Ovary (tissue), 9 donors: ENCODE data around the gene SLCO3A1. TPM values are rescaled to one million over a fixed set of nuclear protein-coding genes. Genes with fewer than 3 reads are reported as not detected.

ENCODE experiments used
- DNase-seq, 5 donors: peaks; one replicate each; pipeline ENCODE4 v3.0.0-alpha.2; 2019 to 2020
- H3K27ac ChIP-seq, 2 donors: fragments of 200-600 bp; one replicate each; pipeline versions ENCODE4 v1.5.1 to v1.8.0; 2019 to 2022
- H3K27me3 ChIP-seq: fragments of 200-600 bp; one replicate; pipeline ENCODE4 v1.8.0; 2022
- H3K36me3 ChIP-seq: fragments of 200-600 bp; sonication (generic); one replicate; pipeline ENCODE4 v1.5.1; 2019
- H3K4me1 ChIP-seq: one replicate; pipeline ENCODE4 v1.8.1; 2013; ENCODE audit warnings: mild to moderate bottlenecking, moderate library complexity; ENCODE audit not compliant: insufficient read depth
- H3K4me3 ChIP-seq: fragments of 200-600 bp; sonication (generic); one replicate; pipeline ENCODE4 v1.5.1; 2017
- H3K9me3 ChIP-seq, 2 donors: fragments of 200-600 bp in 1 of 2; sonication (generic) in 1 of 2; one replicate each; pipeline versions ENCODE4 v1.5.1 to v1.8.1; 2013 to 2019; ENCODE audit warnings: mild to moderate bottlenecking in 1 of 2, moderate library complexity in 1 of 2
- EP300 ChIP-seq: sonication (generic); formaldehyde crosslinking; IDR thresholded peaks from one replicate; pipeline ENCODE4 v1.6.1; 2017; ENCODE audit warnings: antibody characterized with exemption
- POLR2A ChIP-seq: fragments of 450-650 bp; IDR thresholded peaks from one replicate; pipeline ENCODE4 v1.6.1; 2017; ENCODE audit warnings: antibody characterized with exemption, mild to moderate bottlenecking, moderate library complexity
- WGBS, 3 donors: extraction: QIAGEN DNeasy Blood & Tissue Kit in 1 of 3; methylation state at CpG; one replicate each; pipeline versions ENCODE4 v1.1.5 to v1.1.7; 2013 to 2017; 5-methylcytosine and 5-hydroxymethylcytosine counted together
- intact Hi-C, 4 donors: fragments of 100-400 bp; cut with DNase I; formaldehyde crosslinking; loops; one replicate each; pipeline versions ENCODE4 v1.11.0 to v1.15.1; 2022 to 2023
- polyA plus RNA-seq, 2 donors: library from polyadenylated mRNA; stranded (reverse); fragments of 200-250 nt in 1 of 2; fragments of 350-450 nt in 1 of 2; fragmentation: Illumina TruSeq in 1 of 2; extraction: RNeasy Lipid Tissue Mini Kit (QIAGEN cat#74804) in 1 of 2; gene quantifications; one replicate each; pipeline ENCODE4 v1.2.3, GENCODE V29; 2013 to 2014
- total RNA-seq, 7 donors: library from RNA; depleted of rRNA in 2 of 7; stranded (reverse); fragments of >200 nt in 2 of 7; fragmentation: NEBNext Ultra II Directional in 3 of 7; extraction: Animal tissue kit (Norgen Biotek cat#: 25700) in 3 of 7; gene quantifications; one replicate each; pipeline versions ENCODE4 v1.1.0 to v1.2.4, GENCODE V29; 2016 to 2023
- TF ChIP-seq, protein P1 (sequence below), 3 donors: fragments of 450-650 bp in 2 of 3; fragments of 200-600 bp in 1 of 3; IDR thresholded peaks; one replicate each; pipeline versions ENCODE4 v1.5.1 to v1.8.0; 2016 to 2022; ENCODE audit warnings: antibody characterized with exemption in 3 of 3, mild to moderate bottlenecking in 1 of 3
- donor health status: DM: no; HTN: no; CAD: no; lungs with moderate emphysema.
- donor health status: DM: no; HTN: no; CAD: no.
- donor health status: Bipolar disorder and iron deficiency.
- donor health status: DM: yes; HTN: yes; CAD: no.
- donor health status: DM: no; HTN: no; CAD: no.
- donor health status: DM: yes; HTN: yes; CAD: no.

SLCO3A1 gene
- total and polyA plus RNA-seq, 9 donors: 5.0 to 20.0 (median 12.5) TPM

DNA sequence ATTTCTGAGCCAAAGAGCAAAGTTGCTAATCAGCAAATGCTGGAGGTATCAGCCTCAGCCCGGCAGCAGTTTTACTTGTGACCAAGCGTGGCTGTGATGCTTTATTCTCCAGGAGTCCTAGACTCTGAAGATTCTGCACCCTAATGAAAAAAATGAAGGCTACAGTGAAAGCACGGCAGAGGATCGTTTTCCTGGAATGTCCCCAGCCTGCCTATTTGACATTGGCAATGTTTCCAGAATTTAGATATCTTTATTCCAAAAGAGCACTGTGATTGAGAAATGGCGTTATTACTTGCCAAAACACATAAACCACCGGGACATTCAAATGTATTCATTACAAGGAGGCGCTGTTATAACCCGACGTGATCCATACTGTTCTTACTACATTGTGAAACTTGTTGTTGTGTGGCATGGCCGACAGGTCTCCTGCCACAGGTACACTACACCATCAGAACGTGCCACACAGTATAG lies 263.8 kb downstream of the SLCO3A1 start:
- no peaks in the 10 kb centered on the region for H3K36me3 ChIP-seq
- no peak for DNase-seq
- no peaks in the 10 kb centered on the region for H3K27me3 ChIP-seq
- no peaks in the 10 kb centered on the region for H3K4me1 ChIP-seq
- TF ChIP-seq POLR2A: no peak
- TF ChIP-seq, protein P1, sequence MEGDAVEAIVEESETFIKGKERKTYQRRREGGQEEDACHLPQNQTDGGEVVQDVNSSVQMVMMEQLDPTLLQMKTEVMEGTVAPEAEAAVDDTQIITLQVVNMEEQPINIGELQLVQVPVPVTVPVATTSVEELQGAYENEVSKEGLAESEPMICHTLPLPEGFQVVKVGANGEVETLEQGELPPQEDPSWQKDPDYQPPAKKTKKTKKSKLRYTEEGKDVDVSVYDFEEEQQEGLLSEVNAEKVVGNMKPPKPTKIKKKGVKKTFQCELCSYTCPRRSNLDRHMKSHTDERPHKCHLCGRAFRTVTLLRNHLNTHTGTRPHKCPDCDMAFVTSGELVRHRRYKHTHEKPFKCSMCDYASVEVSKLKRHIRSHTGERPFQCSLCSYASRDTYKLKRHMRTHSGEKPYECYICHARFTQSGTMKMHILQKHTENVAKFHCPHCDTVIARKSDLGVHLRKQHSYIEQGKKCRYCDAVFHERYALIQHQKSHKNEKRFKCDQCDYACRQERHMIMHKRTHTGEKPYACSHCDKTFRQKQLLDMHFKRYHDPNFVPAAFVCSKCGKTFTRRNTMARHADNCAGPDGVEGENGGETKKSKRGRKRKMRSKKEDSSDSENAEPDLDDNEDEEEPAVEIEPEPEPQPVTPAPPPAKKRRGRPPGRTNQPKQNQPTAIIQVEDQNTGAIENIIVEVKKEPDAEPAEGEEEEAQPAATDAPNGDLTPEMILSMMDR (IDR thresholded peaks at IDR 0.05): no peak
- TF ChIP-seq EP300: no peak
- H3K27ac ChIP-seq: no peak overlapping the region
- H3K4me3 ChIP-seq: no peak overlapping the region
- H3K9me3 ChIP-seq: no peaks in the 10 kb centered on the region
- WGBS, 3 donors: 31 to 43% (median 32%) methylated on average over 11 of the region's 11 CpGs
- intact Hi-C loops: no loop called here

DNA sequence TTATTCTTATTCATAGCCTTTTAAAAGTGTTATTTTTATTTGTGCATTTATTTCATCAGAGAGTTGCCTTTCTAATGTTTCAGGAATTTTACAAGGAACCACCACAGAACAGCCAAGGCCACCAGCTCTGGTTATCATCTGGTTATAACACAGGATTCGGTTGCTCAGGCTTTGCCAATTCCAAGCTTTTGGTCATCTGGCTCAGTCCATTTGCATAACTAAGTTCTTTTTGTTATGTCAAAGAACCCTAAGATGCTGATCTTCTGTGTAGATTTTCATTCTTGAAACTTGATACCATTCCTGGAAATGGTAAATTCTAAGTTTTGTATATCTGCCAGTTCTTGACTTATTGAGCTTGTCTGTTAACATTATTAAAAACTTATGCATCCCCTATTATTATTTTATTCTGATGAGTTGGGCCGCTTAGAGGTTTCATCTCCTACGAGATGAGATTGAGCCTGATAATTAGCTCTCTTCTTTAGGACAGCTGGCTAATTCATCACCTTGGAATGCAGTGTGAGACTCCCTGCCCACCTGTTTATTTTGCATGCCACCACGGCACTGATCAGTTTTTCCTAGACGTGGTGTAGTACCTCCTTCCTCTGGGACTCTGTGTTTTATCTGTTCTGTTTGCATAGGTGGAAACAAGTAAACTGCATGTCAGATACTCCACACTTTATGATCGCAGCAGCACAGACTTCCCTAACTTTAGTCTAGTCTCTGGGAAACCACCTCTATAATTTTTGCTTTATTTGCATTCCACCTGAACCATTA lies 264.8 kb downstream of the SLCO3A1 start:
- TF ChIP-seq, protein P1 (IDR thresholded peaks at IDR 0.05): no peak
- TF ChIP-seq POLR2A: no peak
- H3K4me3 ChIP-seq: no peak overlapping the region

DNA sequence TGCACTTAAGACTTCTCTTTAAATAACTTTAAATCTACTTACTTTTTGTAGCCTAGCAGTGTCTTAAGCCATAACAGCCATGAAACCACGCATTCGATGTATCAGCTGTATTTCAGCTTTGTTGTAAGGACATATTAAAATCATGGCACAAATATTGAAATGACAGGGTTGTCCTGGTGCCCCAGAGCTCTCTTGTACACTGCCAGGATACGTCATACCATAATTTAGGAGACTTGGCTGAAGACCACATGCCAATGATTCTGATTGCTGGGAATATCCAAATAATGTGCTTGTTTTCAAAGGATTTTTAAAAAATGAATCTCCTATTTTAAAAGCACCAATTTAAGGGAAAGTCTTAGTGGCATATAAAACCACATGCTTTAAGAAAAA lies 265.4 kb downstream of the SLCO3A1 start:
- Histone ChIP-seq H3K36me3 (no peaks in the 10 kb centered on the region), H3K4me1 (no peaks in the 10 kb centered on the region), H3K9me3 (no peaks in the 10 kb centered on the region), H3K4me3 (no peak overlapping the region), H3K27me3 (no peaks in the 10 kb centered on the region), H3K27ac (no peak overlapping the region)
- DNase-seq: no peak
- WGBS, 3 donors: 91 to 93% (median 92%) methylated on average over 3 of the region's 3 CpGs
- TF ChIP-seq, protein P1 (IDR thresholded peaks at IDR 0.05): no peak
- TF ChIP-seq EP300 (no peak), POLR2A (no peak)
- intact Hi-C loops: no loop called here

More for the DNA sequence above, 264.8 kb downstream of the SLCO3A1 start:
- Histone ChIP-seq H3K27ac (no peak overlapping the region), H3K36me3 (no peaks in the 10 kb centered on the region), H3K4me1 (no peaks in the 10 kb centered on the region), H3K9me3 (no peaks in the 10 kb centered on the region), H3K27me3 (no peaks in the 10 kb centered on the region)
- 51 to 62% (median 55%) methylated on average over 6 of the region's 6 CpGs for WGBS, 3 donors
- intact Hi-C loops: no loop called here
- DNase-seq: no peak

- no peaks in the 10 kb centered on the region for H3K36me3 ChIP-seq
- H3K9me3 ChIP-seq: no peaks in the 10 kb centered on the region
- WGBS, 3 donors: 73 to 83% (median 81%) methylated on average over 6 of the region's 6 CpGs
- intact Hi-C loops: no loop called here
- TF ChIP-seq, protein P1 (IDR thresholded peaks at IDR 0.05): no peak
- H3K4me1 ChIP-seq: no peaks in the 10 kb centered on the region
- no peak overlapping the region for H3K4me3 ChIP-seq
- no peak for DNase-seq
- H3K27me3 ChIP-seq: no peaks in the 10 kb centered on the region
- H3K27ac ChIP-seq: no peak overlapping the region
Measured at GRCh38 chr15:92120094-92120795, 266.7 kb downstream of the SLCO3A1 start.
